ENCODE measurements around the gene CIC.

DNA sequence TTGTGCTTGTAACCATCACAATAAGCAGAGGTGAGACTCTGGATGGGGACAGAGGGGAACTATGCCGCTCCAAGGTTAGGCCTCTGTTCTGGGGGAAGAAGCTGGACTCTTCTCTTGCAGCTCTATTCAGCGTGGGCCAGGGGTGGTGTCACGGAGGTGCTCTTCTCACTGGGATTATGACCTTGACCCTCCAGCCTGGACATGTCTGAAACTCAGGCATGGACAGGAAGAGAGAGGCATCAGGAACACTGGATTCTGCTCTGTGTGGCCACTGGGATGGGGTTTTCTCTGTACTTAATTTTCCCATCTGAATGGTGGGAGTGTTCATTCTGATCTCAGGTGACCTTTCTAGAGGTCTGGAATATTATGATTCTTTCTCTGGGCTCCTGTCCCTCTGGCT lies 64.0 kb downstream of the CIC start:
- TF ChIP-seq, protein P1, sequence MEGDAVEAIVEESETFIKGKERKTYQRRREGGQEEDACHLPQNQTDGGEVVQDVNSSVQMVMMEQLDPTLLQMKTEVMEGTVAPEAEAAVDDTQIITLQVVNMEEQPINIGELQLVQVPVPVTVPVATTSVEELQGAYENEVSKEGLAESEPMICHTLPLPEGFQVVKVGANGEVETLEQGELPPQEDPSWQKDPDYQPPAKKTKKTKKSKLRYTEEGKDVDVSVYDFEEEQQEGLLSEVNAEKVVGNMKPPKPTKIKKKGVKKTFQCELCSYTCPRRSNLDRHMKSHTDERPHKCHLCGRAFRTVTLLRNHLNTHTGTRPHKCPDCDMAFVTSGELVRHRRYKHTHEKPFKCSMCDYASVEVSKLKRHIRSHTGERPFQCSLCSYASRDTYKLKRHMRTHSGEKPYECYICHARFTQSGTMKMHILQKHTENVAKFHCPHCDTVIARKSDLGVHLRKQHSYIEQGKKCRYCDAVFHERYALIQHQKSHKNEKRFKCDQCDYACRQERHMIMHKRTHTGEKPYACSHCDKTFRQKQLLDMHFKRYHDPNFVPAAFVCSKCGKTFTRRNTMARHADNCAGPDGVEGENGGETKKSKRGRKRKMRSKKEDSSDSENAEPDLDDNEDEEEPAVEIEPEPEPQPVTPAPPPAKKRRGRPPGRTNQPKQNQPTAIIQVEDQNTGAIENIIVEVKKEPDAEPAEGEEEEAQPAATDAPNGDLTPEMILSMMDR (IDR thresholded peaks at IDR 0.05) = no peak
- no peak for TF ChIP-seq POLR2A (IDR thresholded peaks at IDR 0.05)
